HCT116 (cell line): Measurements from ENCODE around the gene UBA52. TPM values are rescaled to one million over a fixed set of nuclear protein-coding genes. Genes with fewer than 3 reads are reported as not detected.

Experiments used
- ATAC-seq: fragments of 200-7000 bp; cut with Tn5 transposase; 2 replicates; pipeline ENCODE4 v1.9.1; 2020; ENCODE audit warnings: mild to moderate bottlenecking, moderate library complexity
- BruUV-seq: library from RNA; stranded (reverse); fragments of 400-500 nt; replicated peaks from 2 replicates; lab custom pipeline; 2021; lab: Mats Ljungman, UMichigan
- CTCF ChIA-PET: fragments of 300-600 bp; sonication (Branson Sonifier 250); formaldehyde crosslinking; loops from one replicate; lab custom pipeline; 2021; ENCODE audit warnings: antibody characterized with exemption; lab: Charles Lee
- POLR2A ChIA-PET: fragments of 300-600, 350-600 bp; sonication (Branson Sonifier 250); formaldehyde crosslinking; loops from one replicate; lab custom pipeline; 2021; ENCODE audit warnings: antibody characterized with exemption; lab: Charles Lee
- RAD21 ChIA-PET, 2 experiments: fragments of 300-600 bp; sonication (Branson Sonifier 250); formaldehyde crosslinking; loops; one replicate each; lab custom pipeline; 2023; ENCODE audit warnings: low total read pairs in 2 of 2; ENCODE audit not compliant: uncharacterized antibody in 2 of 2, unreplicated experiment in 2 of 2, low non-redundant PET in 1 of 2; lab: Charles Lee
- DNase-seq: peaks from one replicate; pipeline ENCODE4 v3.0.0-alpha.2; 2010; ENCODE audit warnings: low read depth, low spot score
- H2AFZ ChIP-seq: fragments of 200-600 bp; shearing (Covaris generic), sonication (generic); 2 replicates; pipeline ENCODE4 v1.6.1; 2017; ENCODE audit warnings: low read depth, mixed run types, mixed read lengths, antibody characterized with exemption, low read length; ENCODE audit not compliant: poor library complexity, severe bottlenecking
- H3K27ac ChIP-seq: 2 replicates; pipeline ENCODE4 v1.5.1; 2012; ENCODE audit warnings: low read depth, low read length
- H3K27me3 ChIP-seq: fragments of 200-600 bp; sonication (generic); 2 replicates; pipeline ENCODE4 v1.6.1; 2016; ENCODE audit warnings: mixed run types, low read length, mixed read lengths; ENCODE audit not compliant: insufficient read depth
- H3K36me3 ChIP-seq, 2 experiments: fragments of 200-500 bp in 1 of 2; fragments of 200-600 bp in 1 of 2; sonication (Bioruptor generic) in 1 of 2; sonication (generic) in 1 of 2; 2 replicates each; pipeline versions ENCODE4 v1.5.1 to v1.6.1; 2014 to 2016; ENCODE audit warnings: low read length in 2 of 2, inconsistent platforms in 1 of 2, mixed read lengths in 1 of 2, mixed run types in 1 of 2; ENCODE audit not compliant: insufficient read depth in 2 of 2, control insufficient read depth in 1 of 2
- H3K4me1 ChIP-seq, 2 experiments: fragments of 200-600 bp in 1 of 2; sonication (generic) in 1 of 2; 2 replicates each; pipeline versions ENCODE4 v1.5.1 to v1.6.1; 2012 to 2017; ENCODE audit warnings: low read length in 2 of 2, inconsistent platforms in 1 of 2, mild to moderate bottlenecking in 1 of 2, mixed read lengths in 1 of 2, mixed run types in 1 of 2, moderate library complexity in 1 of 2; ENCODE audit not compliant: insufficient read depth in 2 of 2, control insufficient read depth in 1 of 2
- H3K4me2 ChIP-seq: fragments of 200-600 bp; sonication (generic); 2 replicates; pipeline ENCODE4 v1.6.1; 2017; ENCODE audit warnings: mixed run types, low read length, mixed read lengths
- H3K4me3 ChIP-seq, 2 experiments: fragments of 200-600 bp in 1 of 2; sonication (generic) in 1 of 2; replicated peaks in 1 of 2; 2 replicates each; pipeline ENCODE4 v1.5.1; 2011 to 2016; ENCODE audit warnings: low read length in 2 of 2, control low read depth in 1 of 2, low read depth in 1 of 2, mild to moderate bottlenecking in 1 of 2, mixed read lengths in 1 of 2, mixed run types in 1 of 2
- H3K79me2 ChIP-seq: fragments of 200-600 bp; sonication (generic); 2 replicates; pipeline ENCODE4 v1.6.1; 2017; ENCODE audit warnings: mild to moderate bottlenecking, mixed run types, low read length, moderate library complexity, mixed read lengths; ENCODE audit not compliant: insufficient read depth
- H3K9ac ChIP-seq: fragments of 200-600 bp; sonication (generic); 2 replicates; pipeline ENCODE4 v1.6.1; 2016; ENCODE audit warnings: low read length, mixed read lengths
- H3K9me2 ChIP-seq: fragments of 200-600 bp; sonication (generic), shearing (Covaris generic); 2 replicates; pipeline ENCODE4 v1.6.1; 2017; ENCODE audit warnings: mixed run types, mild to moderate bottlenecking, moderate library complexity; ENCODE audit not compliant: insufficient read depth
- H3K9me3 ChIP-seq, 2 experiments: fragments of 200-500 bp in 1 of 2; fragments of 200-600 bp in 1 of 2; sonication (Bioruptor generic) in 1 of 2; sonication (generic) in 1 of 2; 2 replicates each; pipeline ENCODE4 v1.6.1; 2014 to 2017; ENCODE audit warnings: low read length in 2 of 2, mixed read lengths in 2 of 2, inconsistent platforms in 1 of 2, low read depth in 1 of 2, mild to moderate bottlenecking in 1 of 2, mixed run types in 1 of 2, moderate library complexity in 1 of 2; ENCODE audit not compliant: control insufficient read depth in 1 of 2, insufficient read depth in 1 of 2
- H4K20me1 ChIP-seq: fragments of 200-600 bp; sonication (generic), shearing (Covaris generic); 2 replicates; pipeline ENCODE4 v1.6.1; 2017; ENCODE audit warnings: mixed run types, mild to moderate bottlenecking, moderate library complexity; ENCODE audit not compliant: insufficient read depth
- CBX3 ChIP-seq: IDR thresholded peaks from 2 replicates; pipeline ENCODE4 v1.6.1; 2012; ENCODE audit warnings: low read depth
- CEBPB ChIP-seq: IDR thresholded peaks from 2 replicates; pipeline ENCODE4 v1.6.1; 2012; ENCODE audit warnings: low read depth
- EGR1 ChIP-seq: IDR thresholded peaks from 2 replicates; pipeline ENCODE4 v1.6.1; 2012; ENCODE audit warnings: low read depth
- EZH2 ChIP-seq: fragments of 200-600 bp; sonication (generic); IDR thresholded peaks from 2 replicates; pipeline ENCODE4 v1.6.1; 2017; ENCODE audit warnings: antibody characterized with exemption, mixed run types
- EZH2phosphoT487 ChIP-seq: fragments of 200-600 bp; IDR thresholded peaks from 2 replicates; pipeline ENCODE4 v1.6.1; 2018; ENCODE audit warnings: antibody characterized with exemption, borderline replicate concordance
- MAX ChIP-seq: IDR thresholded peaks from 2 replicates; pipeline ENCODE4 v1.6.1; 2012
- POLR2AphosphoS5 ChIP-seq: IDR thresholded peaks from 2 replicates; pipeline ENCODE4 v1.6.1; 2011; ENCODE audit warnings: mild to moderate bottlenecking, low read depth, low read length, moderate library complexity
- RAD21 ChIP-seq: IDR thresholded peaks from 2 replicates; pipeline ENCODE4 v1.6.1; 2012; ENCODE audit warnings: low read depth, mild to moderate bottlenecking
- SIN3A ChIP-seq: IDR thresholded peaks from 2 replicates; pipeline ENCODE4 v1.6.1; 2012; ENCODE audit warnings: low read depth
- SP1 ChIP-seq: IDR thresholded peaks from 2 replicates; pipeline ENCODE4 v1.6.1; 2012; ENCODE audit warnings: low read depth
- TCF7L2 ChIP-seq: IDR thresholded peaks from 2 replicates; pipeline ENCODE4 v1.7.0; 2011; ENCODE audit warnings: borderline replicate concordance, inconsistent platforms; ENCODE audit not compliant: insufficient read depth, insufficient read length; ENCODE audit errors: extremely low read depth
- YY1 ChIP-seq: IDR thresholded peaks from 2 replicates; pipeline ENCODE4 v1.6.1; 2011; ENCODE audit warnings: low read length, low read depth, moderate library complexity, mild to moderate bottlenecking; ENCODE audit not compliant: insufficient replicate concordance; ENCODE audit errors: extremely low read depth
- ZFX ChIP-seq: fragments of 450-650 bp; IDR thresholded peaks from 2 replicates; pipeline ENCODE4 v1.6.1; 2017
- ZNF274 ChIP-seq: fragments of 200-500 bp; sonication (Bioruptor generic); IDR thresholded peaks from 2 replicates; pipeline ENCODE4 v1.6.1; 2014; ENCODE audit warnings: mild to moderate bottlenecking, low read depth, low read length, inconsistent platforms
- intact Hi-C: fragments of 100-400 bp; cut with micrococcal nuclease; formaldehyde crosslinking; loops from 2 replicates; pipeline ENCODE4 v1.10.0; 2022
- total RNA-seq: library from RNA; stranded (reverse); gene quantifications from one replicate; pipeline ENCODE4 v1.2.1, GENCODE V29; 2021; ENCODE audit not compliant: unreplicated experiment
- TF ChIP-seq, protein P1 (sequence below), 3 experiments: fragments of 200-600 bp in 1 of 3; sonication (generic) in 1 of 3; IDR thresholded peaks in 2 of 3; conservative IDR thresholded peaks in 1 of 3; 2 replicates each; pipeline ENCODE4 v1.5.1; 2012 to 2017; ENCODE audit warnings: low read depth in 2 of 3, low read length in 2 of 3, antibody characterized with exemption in 1 of 3, borderline replicate concordance in 1 of 3, control low read depth in 1 of 3, mild to moderate bottlenecking in 1 of 3, mixed read lengths in 1 of 3, mixed run types in 1 of 3, moderate library complexity in 1 of 3; ENCODE audit not compliant: insufficient read depth in 1 of 3

Gene UBA52
- total RNA-seq, 1 experiment from 2014 or later, result 1,743 TPM

GRCh38 chr19:18542941-18543813 lies 28.5 kb upstream of the UBA52 start, which contains the start of gene FKBP8:
TSS of gene FKBP8 (minus strand) at chr19:18543573. CDS start at chr19:18541970, 1,603 bp downstream.
- peak within 1 kb of the TSS; percentile 80 for H3K27ac ChIP-seq
- no TSS peak for BruUV-seq
- H3K9me2 ChIP-seq, result no peaks in the 10 kb centered on the region

GRCh38 chr19:18543814-18544475 lies 27.7 kb upstream of the UBA52 start:
- Histone ChIP-seq H2AFZ (no peak overlapping the region), H3K36me3 (peaks cover 14 to 19% of the 10 kb centered on the region in 2 experiments; a peak in 3 of 4 replicates), H3K4me2 (peak overlapping the region; percentile 79), H3K27ac (peak overlapping the region; percentile 48), H3K9me3 (no peaks in the 10 kb centered on the region), H3K79me2 (peaks cover 17% of the 10 kb centered on the region), H3K9ac (peak overlapping the region; percentile 58; the same call in 1 of the 2 replicates), H3K4me1 (peaks cover 8 to 18% of the 10 kb centered on the region in 2 experiments), H3K9me2 (no peaks in the 10 kb centered on the region), H3K27me3 (no peaks in the 10 kb centered on the region), H4K20me1 (no peaks in the 10 kb centered on the region), H3K4me3 (peak overlapping the region; percentile 56 to 60)
- intact Hi-C loops, result no loop called here
- ChIA-PET CTCF (no interaction called here), POLR2A (interaction anchor here (0.7 to 2.1 kb wide), 3 partner anchors 10 to 42 kb away, joined by 3 to 10 read pairs (median 4); partner anchors contain the start of gene KXD1), RAD21 (no interaction called here)
- TF ChIP-seq CEBPB (no peak), EGR1 (no peak), ZNF274 (no peak), SP1 (no peak; the same call in 1 of the 2 replicates), RAD21 (peak; percentile 67), EZH2 (no peak), MAX (peak; percentile 37; the same call in 1 of the 2 replicates), YY1 (peak; percentile 47), CBX3 (no peak), POLR2AphosphoS5 (peak; percentile 65; the same call in 1 of the 2 replicates)
- TF ChIP-seq, protein P1, sequence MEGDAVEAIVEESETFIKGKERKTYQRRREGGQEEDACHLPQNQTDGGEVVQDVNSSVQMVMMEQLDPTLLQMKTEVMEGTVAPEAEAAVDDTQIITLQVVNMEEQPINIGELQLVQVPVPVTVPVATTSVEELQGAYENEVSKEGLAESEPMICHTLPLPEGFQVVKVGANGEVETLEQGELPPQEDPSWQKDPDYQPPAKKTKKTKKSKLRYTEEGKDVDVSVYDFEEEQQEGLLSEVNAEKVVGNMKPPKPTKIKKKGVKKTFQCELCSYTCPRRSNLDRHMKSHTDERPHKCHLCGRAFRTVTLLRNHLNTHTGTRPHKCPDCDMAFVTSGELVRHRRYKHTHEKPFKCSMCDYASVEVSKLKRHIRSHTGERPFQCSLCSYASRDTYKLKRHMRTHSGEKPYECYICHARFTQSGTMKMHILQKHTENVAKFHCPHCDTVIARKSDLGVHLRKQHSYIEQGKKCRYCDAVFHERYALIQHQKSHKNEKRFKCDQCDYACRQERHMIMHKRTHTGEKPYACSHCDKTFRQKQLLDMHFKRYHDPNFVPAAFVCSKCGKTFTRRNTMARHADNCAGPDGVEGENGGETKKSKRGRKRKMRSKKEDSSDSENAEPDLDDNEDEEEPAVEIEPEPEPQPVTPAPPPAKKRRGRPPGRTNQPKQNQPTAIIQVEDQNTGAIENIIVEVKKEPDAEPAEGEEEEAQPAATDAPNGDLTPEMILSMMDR (IDR thresholded peaks at IDR 0.05 in 2 of 3, conservative IDR thresholded peaks at IDR 0.05 in 1 of 3; ENCODE audit: borderline replicate concordance in 1 of 3, insufficient read depth in 1 of 3, low read depth in 2 of 3, low read length in 2 of 3), result peak in 2 of 3 experiments; percentile 20 to 30; a peak in 3 of 6 replicates
- BruUV-seq, result no TSS peak
- peak; percentile 76 for DNase-seq
- peak; percentile 89 for ATAC-seq

More at GRCh38 chr19:18542941-18543813, 28.5 kb upstream of the UBA52 start, which contains the start of gene FKBP8:
- no peaks in the 10 kb centered on the region for H4K20me1 ChIP-seq
- TF ChIP-seq POLR2AphosphoS5 (0 out of 2 replicates have a peak, but pooled peaks have one; percentile 1), TCF7L2 (no peak), SIN3A (no peak), ZFX (no peak), SP1 (peak; percentile 89), EZH2phosphoT487 (no peak)
- TF ChIP-seq, all 23 proteins: peak for 2
- Histone ChIP-seq H3K9ac (peak within 1 kb of the TSS; percentile 74), H3K79me2 (peaks cover 17% of the 10 kb centered on the region), H3K9me3 (no peaks in the 10 kb centered on the region), H3K4me3 (peak within 1 kb of the TSS; percentile 76), H3K4me2 (peak within 1 kb of the TSS; percentile 97), H3K4me1 (peaks cover 8 to 18% of the 10 kb centered on the region in 2 experiments), H2AFZ (no peak within 1 kb of the TSS), H3K27me3 (no peaks in the 10 kb centered on the region), H3K36me3 (peaks cover 14 to 21% of the 10 kb centered on the region in 2 experiments; a peak in 3 of 4 replicates)
- POLR2A ChIA-PET, result interaction anchor here (0.7 to 2.1 kb wide), 4 partner anchors 14 to 57 kb away, joined by 3 to 10 read pairs (median 6); partner anchors contain the start of gene KXD1
- DNase-seq (peak; percentile 65), ATAC-seq (peak; percentile 95)
- RAD21 ChIA-PET, result no interaction called here
- intact Hi-C loops, result no loop called here
- CTCF ChIA-PET, result no interaction called here
